Endothelial cell of umbilical vein (primary cell): ENCODE results near the gene C17orf107. TPM values are rescaled to one million over a fixed set of nuclear protein-coding genes. Genes with fewer than 3 reads are reported as not detected.

ENCODE experiments used
- BruUV-seq: library from RNA; stranded (reverse); fragments of 400-500 nt; replicated peaks from 2 replicates; lab custom pipeline; 2021; lab: Mats Ljungman, UMichigan
- CTCF ChIA-PET: fragments of 300-600, 350-600 bp; sonication (Branson Sonifier 250); formaldehyde crosslinking; loops from one replicate; lab custom pipeline; 2021; ENCODE audit warnings: antibody characterized with exemption, inconsistent platforms; lab: Charles Lee
- POLR2A ChIA-PET: fragments of 300-600, 350-600 bp; sonication (Branson Sonifier 250); formaldehyde crosslinking; loops from one replicate; lab custom pipeline; 2021; ENCODE audit warnings: antibody characterized with exemption, inconsistent platforms; lab: Charles Lee
- DNase-seq: peaks from one replicate; pipeline ENCODE4 v3.0.0-alpha.2; 2011; ENCODE audit warnings: low read depth, low spot score
- FAIRE-seq: peaks from 2 replicates; lab custom pipeline; 2011; peaks lifted over from hg19 to GRCh38; lab: Jason Lieb, UNC
- H2AFZ ChIP-seq: 2 replicates; pipeline ENCODE4 v1.6.0; 2012; ENCODE audit warnings: low read depth, low read length, control low read depth, inconsistent platforms
- H3K27ac ChIP-seq: 2 replicates; pipeline ENCODE4 v1.5.1; 2011; ENCODE audit warnings: low read depth, mild to moderate bottlenecking, control low read depth, low read length, moderate library complexity; ENCODE audit not compliant: insufficient read depth
- H3K27me3 ChIP-seq, 2 experiments: 2 replicates each; pipeline versions ENCODE4 v1.6.0 to v1.6.1; 2011; ENCODE audit warnings: low read length in 2 of 2, mixed read lengths in 1 of 2; ENCODE audit not compliant: control insufficient read depth in 2 of 2, insufficient read depth in 2 of 2
- H3K36me3 ChIP-seq, 2 experiments: 2 replicates in 1 of 2; 3 replicates in 1 of 2; pipeline ENCODE4 v1.5.1; 2011; ENCODE audit warnings: low read length in 2 of 2, mild to moderate bottlenecking in 1 of 2, moderate library complexity in 1 of 2; ENCODE audit not compliant: control insufficient read depth in 2 of 2, insufficient read depth in 2 of 2; ENCODE audit errors: extremely low read depth in 1 of 2
- H3K4me1 ChIP-seq: 3 replicates; pipeline ENCODE4 v1.5.1; 2011; ENCODE audit warnings: mild to moderate bottlenecking, low read length; ENCODE audit not compliant: control insufficient read depth, insufficient read depth; ENCODE audit errors: extremely low read depth
- H3K4me2 ChIP-seq: 2 replicates; pipeline ENCODE4 v1.6.1; 2011; ENCODE audit warnings: low read length, control low read depth, mixed read lengths; ENCODE audit not compliant: insufficient read depth
- H3K4me3 ChIP-seq, 3 experiments: fragments of 200-600 bp in 1 of 3; sonication (generic), shearing (Covaris generic) in 1 of 3; replicated peaks in 1 of 3; 2 replicates each; pipeline ENCODE4 v1.5.1; 2011 to 2016; ENCODE audit warnings: control low read depth in 3 of 3, low read length in 3 of 3, mild to moderate bottlenecking in 2 of 3, inconsistent platforms in 1 of 3, low read depth in 1 of 3, moderate library complexity in 1 of 3; ENCODE audit not compliant: insufficient read depth in 1 of 3
- H3K79me2 ChIP-seq: 2 replicates; pipeline ENCODE4 v1.6.0; 2012; ENCODE audit warnings: low read length, inconsistent platforms; ENCODE audit not compliant: control insufficient read depth, insufficient read depth
- H3K9ac ChIP-seq: replicated peaks from 2 replicates; pipeline ENCODE3; 2011; ENCODE audit warnings: low read length, control low read depth; ENCODE audit not compliant: insufficient read depth; ENCODE audit errors: extremely low read depth
- H3K9me1 ChIP-seq: replicated peaks from 3 replicates; pipeline ENCODE4 v1.6.0; 2011; ENCODE audit warnings: mild to moderate bottlenecking, low read length; ENCODE audit not compliant: control insufficient read depth, insufficient read depth; ENCODE audit errors: extremely low read depth
- H3K9me3 ChIP-seq: replicated peaks from 2 replicates; pipeline ENCODE4 v1.5.1; 2012; ENCODE audit warnings: low read length, inconsistent platforms; ENCODE audit not compliant: control insufficient read depth, insufficient read depth
- H4K20me1 ChIP-seq: replicated peaks from 2 replicates; pipeline ENCODE3; 2011; ENCODE audit warnings: mild to moderate bottlenecking, low read length; ENCODE audit not compliant: control insufficient read depth, insufficient read depth; ENCODE audit errors: extremely low read depth
- CTCF ChIP-seq, 2 donors: IDR thresholded peaks; 1 replicate in 1 of 2; 2 replicates in 1 of 2; pipeline ENCODE4 v1.5.1; 2011; ENCODE audit warnings: low read length in 2 of 2, mild to moderate bottlenecking in 2 of 2, moderate library complexity in 2 of 2, control low read depth in 1 of 2, inconsistent platforms in 1 of 2, low read depth in 1 of 2; ENCODE audit not compliant: insufficient read depth in 1 of 2; ENCODE audit errors: extremely low read depth in 1 of 2
- FOS ChIP-seq: IDR thresholded peaks from 2 replicates; pipeline ENCODE4 v1.6.1; 2011; ENCODE audit warnings: mild to moderate bottlenecking, low read length, moderate library complexity, borderline replicate concordance; ENCODE audit not compliant: insufficient read depth
- JUN ChIP-seq: IDR thresholded peaks from 2 replicates; pipeline ENCODE4 v1.6.1; 2011; ENCODE audit warnings: borderline replicate concordance, low read depth; ENCODE audit not compliant: insufficient read length, insufficient read depth
- dilution Hi-C: fragments of 300-500 bp; cut with MboI; formaldehyde crosslinking; loops from one replicate; pipeline ENCODE4 v1.15.0; 2019; ENCODE audit warnings: low sequenced_read_pairs; ENCODE audit not compliant: extremely low pct_ligation_motif_present
- intact Hi-C: fragments of 100-400 bp; cut with micrococcal nuclease; formaldehyde crosslinking; loops from one replicate; pipeline ENCODE4 v1.10.0; 2022
- polyA plus RNA-seq, 4 experiments: library from polyadenylated mRNA; depleted of rRNA in 3 of 4; stranded (reverse) in 3 of 4; unstranded in 1 of 4; fragments of >200 nt; gene quantifications; 2 replicates each; pipeline versions ENCODE4 v1.2.1 to v1.2.3, GENCODE V29; 2011 to 2012; ENCODE audit warnings: missing spikeins in 1 of 4
- total RNA-seq: library from RNA; stranded (reverse); gene quantifications from 2 replicates; pipeline ENCODE4 v1.2.3, GENCODE V29; 2021

Gene C17orf107
- total and polyA plus RNA-seq, 2 donors (not counting 3 experiments of a cell fraction or from before 2014, with no cell fraction given): 0.68 to 1.0 TPM

GRCh38 chr17:4886830-4887229 is 12.5 kb upstream of the C17orf107 start:
- CTCF ChIA-PET: interaction anchor here (2.6 to 3.1 kb wide), 3 partner anchors 97 to 177 kb away, joined by 11 to 18 read pairs (median 16); partner anchors contain the start of genes ARRB2 and GLTPD2
- dilution Hi-C loops: no loop called here
- H3K79me2 ChIP-seq: no peaks in the 10 kb centered on the region
- H3K4me1 ChIP-seq: no peaks in the 10 kb centered on the region
- intact Hi-C loops: no loop called here
- TF ChIP-seq FOS (no peak), JUN (no peak)
- H3K27ac ChIP-seq: no peak overlapping the region
- no peak overlapping the region for H3K9ac ChIP-seq
- no peak overlapping the region for H3K4me3 ChIP-seq
- H4K20me1 ChIP-seq: no peaks in the 10 kb centered on the region
- H3K27me3 ChIP-seq: no peaks in the 10 kb centered on the region
- H2AFZ ChIP-seq: no peak overlapping the region
- H3K9me1 ChIP-seq: no peaks in the 10 kb centered on the region
- FAIRE-seq (no peak), DNase-seq (no peak)
- no TSS peak for BruUV-seq
- POLR2A ChIA-PET: no interaction called here
- H3K9me3 ChIP-seq: no peaks in the 10 kb centered on the region
- H3K4me2 ChIP-seq: no peak overlapping the region
- H3K36me3 ChIP-seq: peaks cover 3 to 55% of the 10 kb centered on the region in 2 experiments

GRCh38 chr17:4887581-4887980 is 11.8 kb upstream of the C17orf107 start:
- H3K9me1 ChIP-seq: no peaks in the 10 kb centered on the region
- dilution Hi-C loops (no loop called here), intact Hi-C loops (no loop called here)
- H3K9ac ChIP-seq: no peak overlapping the region
- H3K9me3 ChIP-seq: no peaks in the 10 kb centered on the region
- BruUV-seq: no TSS peak
- H3K4me3 ChIP-seq: no peak overlapping the region
- DNase-seq (no peak), FAIRE-seq (no peak)
- H3K27ac ChIP-seq: no peak overlapping the region
- H3K4me2 ChIP-seq: no peak overlapping the region
- H3K79me2 ChIP-seq: no peaks in the 10 kb centered on the region
- H2AFZ ChIP-seq: no peak overlapping the region
- no peaks in the 10 kb centered on the region for H3K27me3 ChIP-seq
- ChIA-PET POLR2A (no interaction called here), CTCF (interaction anchor here (1.4 to 3.1 kb wide), 5 partner anchors 12 to 178 kb away, joined by 6 to 18 read pairs (median 11); partner anchors contain the start of genes ARRB2, C17orf107, GLTPD2 and VMO1)
- no peak for TF ChIP-seq CTCF (IDR thresholded peaks at IDR 0.05; ENCODE audit: extremely low read depth in 1 of 2, insufficient read depth in 1 of 2, low read depth in 1 of 2, low read length in 2 of 2)
- H4K20me1 ChIP-seq: no peaks in the 10 kb centered on the region
- no peaks in the 10 kb centered on the region for H3K4me1 ChIP-seq
- peaks cover 3 to 57% of the 10 kb centered on the region in 2 experiments for H3K36me3 ChIP-seq
